ENCODE measurements around the gene MAP4K2. TPM values are rescaled to one million over a fixed set of nuclear protein-coding genes. Genes with fewer than 3 reads are reported as not detected.

MAP4K2 gene
- total and polyA plus RNA-seq, 2 of the 13 experiments (the other 11 are each of a cell fraction or from before 2014, with no cell fraction given), result 8.3 to 17.6 TPM

GRCh38 chr11:64813826-64814225, 10.8 kb upstream of the MAP4K2 start:
- BruUV-seq (replicated peaks), result no TSS peak
- H3K9me3 ChIP-seq (ENCODE audit: low read length), result no peaks in the 10 kb centered on the region
- no peak for FAIRE-seq
- no peak for TF ChIP-seq HNRNPL (IDR thresholded peaks at IDR 0.05; ENCODE audit: low read depth, low read length)
- no peak for TF ChIP-seq KDM2A (CRISPR knock-in tag; IDR thresholded peaks at IDR 0.05; ENCODE audit: borderline replicate concordance, low read depth)
- TF ChIP-seq PLSCR1 (CRISPR knock-in tag; IDR thresholded peaks at IDR 0.05; ENCODE audit: borderline replicate concordance), result no peak
- TF ChIP-seq ZNF564 (CRISPR knock-in tag; IDR thresholded peaks at IDR 0.05), result no peak
- TF ChIP-seq ZNF569 (CRISPR knock-in tag; IDR thresholded peaks at IDR 0.05; ENCODE audit: borderline replicate concordance), result no peak
- TF ChIP-seq ZFP91 (CRISPR knock-in tag; IDR thresholded peaks at IDR 0.05; ENCODE audit: borderline replicate concordance), result no peak
- H2AFZ ChIP-seq (ENCODE audit: low read length), result no peak overlapping the region
- H3K27ac ChIP-seq (ENCODE audit: extremely low read length, insufficient read depth, low read length), result no peak overlapping the region
- ChIA-PET CTCF (ENCODE audit: low intra/inter-chr PET ratio, low total read pairs) (no interaction called here), POLR2A (no interaction called here)
- ATAC-seq, result no peak
- WGBS (ENCODE audit: low lambda C conversion rate), result 57% methylated on average over 5 of the region's 5 CpGs
- H3K4me2 ChIP-seq (ENCODE audit: low read depth, low read length), result no peak overlapping the region
- H3K4me1 ChIP-seq (ENCODE audit: insufficient read depth, low read length), result peaks cover 43% of the 10 kb centered on the region
- no peaks in the 10 kb centered on the region for H3K79me2 ChIP-seq (ENCODE audit: insufficient read depth, low read length)
- H3K27me3 ChIP-seq (ENCODE audit: control insufficient read depth in 1 of 2, insufficient read depth in 2 of 2, low read length in 2 of 2), result no peaks in the 10 kb centered on the region
- intact Hi-C loops (cut with micrococcal nuclease; ENCODE audit: unreplicated experiment), result no loop called here
- DNase-seq (ENCODE audit: low spot score), result no peak
- H3K36me3 ChIP-seq (replicated peaks in 1 of 2; ENCODE audit: control insufficient read depth in 1 of 2, insufficient read depth in 2 of 2, low read length in 2 of 2), result no peaks in the 10 kb centered on the region; a peak in 1 of 5 replicates
- no peak overlapping the region for H3K4me3 ChIP-seq (replicated peaks in 1 of 3; ENCODE audit: insufficient read depth in 1 of 3, low read depth in 2 of 3, low read length in 3 of 3)
- no peaks in the 10 kb centered on the region for H4K20me1 ChIP-seq (ENCODE audit: insufficient read depth, low read length)
- H3K9ac ChIP-seq (ENCODE audit: insufficient read depth, low read depth, low read length), result no peak overlapping the region
- in situ Hi-C loops (cut with HindIII; ENCODE audit: extremely low pct_ligation_motif_present, low pct_unique_long_range_greater_than_20kb), result no loop called here
